ENCODE data around the gene MED26.

Gene MED26

GRCh38 chr19:16609511-16610200 is 18.3 kb downstream of the MED26 start:
- DNase-seq: no peak

GRCh38 chr19:16608290-16608739 is 19.7 kb downstream of the MED26 start:
- DNase-seq: no peak

- DNase-seq: no peak
Measured at GRCh38 chr19:16607819-16608218, 20.2 kb downstream of the MED26 start.

DNA sequence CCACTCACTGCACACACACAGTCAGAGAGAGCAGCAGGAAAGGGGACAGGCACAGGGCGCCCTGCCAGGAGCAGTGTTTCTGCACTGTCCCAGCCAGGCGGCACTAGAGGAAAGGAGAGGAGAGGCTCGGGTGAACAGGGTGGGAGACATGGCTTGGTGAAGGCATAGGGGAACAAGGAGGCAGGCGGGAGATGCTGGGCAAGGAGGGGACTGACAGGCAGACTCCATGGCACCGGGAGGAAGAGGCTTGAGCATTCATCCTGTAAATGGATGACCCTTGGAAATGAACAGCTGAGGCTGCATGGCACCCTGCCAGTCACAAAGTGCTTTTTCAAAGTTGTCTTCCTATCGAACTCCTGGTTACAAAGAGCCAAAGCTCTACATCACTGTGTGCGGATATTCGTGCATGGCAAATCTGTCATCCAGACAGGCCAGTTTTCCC is 22.4 kb downstream of the MED26 start:
- no peak for DNase-seq

DNA sequence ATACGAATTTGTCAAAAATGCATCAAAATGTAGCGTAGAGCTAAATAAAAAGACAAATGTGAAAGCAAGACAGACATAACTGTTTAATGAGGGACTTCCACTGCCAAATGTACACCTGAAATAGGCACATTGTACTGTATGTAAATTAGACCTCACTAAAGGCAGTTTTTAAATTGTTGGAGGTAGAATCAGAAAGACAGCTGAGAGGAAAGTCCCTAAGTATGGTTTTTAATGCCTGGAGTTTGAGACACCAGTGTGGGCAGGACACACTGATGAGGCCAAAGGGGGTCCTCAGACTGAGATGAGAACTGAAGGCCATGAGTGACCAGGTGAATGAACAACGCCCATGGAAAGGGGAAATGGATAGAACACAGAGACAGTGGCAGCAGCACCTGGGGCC is 22.9 kb downstream of the MED26 start:
- no peak for DNase-seq

- DNase-seq: no peak
Measured at GRCh38 chr19:16604615-16605014, 23.4 kb downstream of the MED26 start.

DNA sequence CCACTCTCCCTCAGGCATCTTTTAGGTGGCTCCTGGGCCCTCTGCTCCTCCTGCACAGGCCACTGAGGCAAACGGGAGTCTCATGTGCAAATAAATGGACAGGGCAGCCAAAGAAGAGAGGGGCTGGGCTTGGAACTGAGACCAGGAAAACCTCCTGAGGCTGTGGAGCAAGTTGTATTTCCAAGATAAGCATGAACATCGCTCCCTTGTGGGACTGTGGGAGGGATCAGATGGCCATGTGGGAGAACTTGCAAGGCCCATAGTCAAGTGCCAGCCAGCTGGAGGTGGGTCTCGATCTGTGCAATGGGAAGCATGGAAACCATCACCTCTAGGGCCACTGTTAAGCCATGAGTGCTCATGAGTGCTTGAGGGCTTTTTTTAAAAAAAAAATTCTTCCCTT is 24.9 kb downstream of the MED26 start:
- DNase-seq: no peak

DNA sequence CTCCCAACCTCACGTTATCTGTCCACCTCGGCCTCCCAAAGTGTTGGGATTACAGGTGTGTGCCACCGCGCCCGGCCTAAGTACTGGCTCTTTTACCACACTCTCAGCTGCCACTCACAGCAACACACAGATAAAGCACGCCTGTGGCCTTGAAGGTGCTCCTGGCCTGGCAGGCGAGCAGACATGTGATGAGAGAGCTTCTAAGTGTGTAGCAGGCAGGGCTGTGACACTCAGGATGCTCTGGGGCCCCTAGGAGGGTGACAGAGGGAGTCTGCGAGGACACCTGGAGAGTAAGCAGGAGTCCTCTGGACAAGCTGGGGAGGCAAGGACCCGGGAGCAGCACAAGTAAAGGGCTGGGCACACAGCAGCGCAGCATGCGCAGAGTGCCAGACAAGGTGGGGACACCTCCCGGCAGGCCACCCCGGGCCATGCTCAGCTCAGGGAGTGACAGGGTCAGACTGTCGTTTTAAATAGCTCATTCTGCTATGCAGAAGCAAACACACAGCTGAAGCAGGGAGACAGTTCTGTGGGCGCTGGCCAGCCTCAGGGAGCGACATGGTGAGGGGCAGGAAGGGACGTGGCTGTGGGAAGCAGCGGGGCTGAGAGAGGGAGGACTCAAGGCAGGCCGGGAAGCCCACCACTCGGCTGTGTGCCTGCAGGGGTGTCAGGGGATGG is 26.5 kb downstream of the MED26 start:
- DNase-seq: no peak

DNA sequence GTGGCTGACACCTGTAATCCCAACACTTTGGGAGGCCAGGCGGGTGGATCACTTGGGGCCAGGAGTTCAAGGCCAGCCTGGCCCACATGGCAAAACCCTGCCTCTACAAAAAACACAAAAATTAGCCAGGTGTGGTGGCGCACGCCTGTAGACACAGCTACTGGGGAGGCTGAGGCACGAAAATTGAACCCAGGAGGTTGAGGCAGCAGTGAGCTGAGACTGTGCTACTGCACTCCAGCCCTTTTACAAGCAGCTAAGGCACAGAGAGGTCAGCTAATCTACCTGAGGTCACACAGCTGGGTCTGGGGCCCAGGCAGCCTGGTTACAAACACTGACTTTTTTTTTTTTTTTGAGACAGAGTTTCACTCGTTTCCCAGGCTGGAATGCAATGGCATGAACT is 27.2 kb downstream of the MED26 start:
- no peak for DNase-seq

GRCh38 chr19:16599655-16600346 is 28.2 kb downstream of the MED26 start:
- no peak for DNase-seq

GRCh38 chr19:16598848-16599247 is 29.2 kb downstream of the MED26 start:
- no peak for DNase-seq

GRCh38 chr19:16596399-16596798 is 31.6 kb downstream of the MED26 start:
- no peak for DNase-seq

- no peak for DNase-seq
Measured at GRCh38 chr19:16595097-16595496, 32.9 kb downstream of the MED26 start.

DNA sequence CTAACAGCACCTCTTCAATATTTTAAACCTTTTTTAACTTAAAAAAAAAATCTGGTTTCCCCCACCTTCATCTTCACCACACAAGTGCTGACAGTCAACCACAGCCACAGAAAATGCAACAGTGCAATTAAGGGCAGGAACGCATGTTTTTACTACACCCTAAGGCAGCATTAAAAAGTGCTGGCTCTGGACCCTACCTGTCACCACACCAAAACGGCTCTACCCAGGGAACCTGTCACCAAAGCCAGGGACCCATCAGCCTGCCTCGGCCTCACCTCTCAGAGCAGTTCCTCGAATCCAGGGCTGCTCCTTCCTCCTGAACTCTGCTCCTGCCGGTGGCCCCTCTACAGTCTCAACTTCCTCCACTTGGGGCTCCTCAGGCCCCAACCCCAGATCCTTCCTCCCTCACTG is 33.3 kb downstream of the MED26 start:
- peak; percentile 75 for DNase-seq

DNA sequence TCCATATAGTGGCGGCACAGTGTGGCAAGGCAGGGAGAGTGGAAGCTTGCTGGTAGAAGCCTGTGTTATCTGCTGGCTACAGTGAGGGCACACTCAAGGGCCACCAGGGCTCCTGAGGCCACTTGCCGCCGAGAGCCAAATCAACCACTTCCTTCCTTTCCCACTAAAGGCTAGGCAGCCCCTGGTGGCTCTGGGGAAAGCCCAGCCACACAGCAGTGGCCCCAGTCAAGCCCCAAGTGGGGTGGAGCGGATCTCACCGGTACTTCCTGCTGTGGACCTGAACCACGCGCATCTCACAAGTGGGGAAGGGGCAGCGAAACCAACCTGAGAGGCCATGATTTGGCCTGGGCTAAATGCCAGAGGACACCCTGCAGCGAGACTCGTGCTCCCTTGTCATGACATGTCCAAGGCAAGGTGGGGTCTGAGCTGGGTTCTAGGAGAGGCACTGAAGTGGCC is 33.8 kb downstream of the MED26 start:
- DNase-seq: peak; percentile 52

- DNase-seq: no peak
Measured at GRCh38 chr19:16593181-16593580, 34.8 kb downstream of the MED26 start.

GRCh38 chr19:16591803-16592556 is 36.0 kb downstream of the MED26 start:
- DNase-seq: no peak

DNA sequence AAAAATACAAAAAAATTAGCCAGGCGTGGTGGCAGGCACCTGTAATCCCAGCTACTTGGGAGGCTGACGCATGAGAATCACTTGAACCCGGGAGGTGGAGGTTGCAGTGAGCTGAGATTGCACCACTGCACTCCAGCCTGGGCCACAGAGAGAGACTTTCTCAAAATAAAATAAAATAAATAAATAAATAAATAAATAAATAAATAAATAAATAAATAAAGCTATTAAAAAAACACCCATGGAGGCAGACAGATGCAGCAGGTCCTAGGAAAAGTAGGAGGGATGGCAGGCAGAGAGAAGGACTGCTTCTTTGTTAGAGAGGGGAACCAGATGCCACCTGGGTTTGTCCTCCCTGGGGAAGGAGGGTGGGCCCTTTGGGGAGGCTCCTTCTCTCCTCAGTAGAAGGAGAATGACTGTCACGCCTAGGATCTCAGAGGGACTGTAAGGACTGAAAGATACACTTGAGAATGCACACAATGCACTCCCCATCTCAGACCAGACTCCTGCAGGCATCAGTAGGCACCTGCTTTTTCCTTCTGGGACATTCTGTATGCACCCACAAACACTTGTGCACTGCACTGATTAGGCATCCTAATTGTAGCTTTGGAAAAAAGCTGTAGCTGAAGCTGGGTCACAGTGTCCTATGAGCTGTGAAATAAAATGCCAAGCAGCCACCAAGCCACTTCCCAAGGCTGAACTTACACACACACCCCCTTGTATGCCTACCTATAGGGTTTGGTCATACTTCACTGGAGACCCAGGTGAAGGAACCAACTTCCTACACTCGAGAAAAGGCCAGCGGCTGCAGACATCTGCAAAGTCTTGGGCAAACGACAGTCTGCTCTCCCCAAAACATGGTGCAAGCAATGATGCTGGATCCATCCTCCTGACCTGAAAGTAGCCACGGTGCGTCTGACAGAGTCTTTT is 36.9 kb downstream of the MED26 start:
- DNase-seq: no peak

DNA sequence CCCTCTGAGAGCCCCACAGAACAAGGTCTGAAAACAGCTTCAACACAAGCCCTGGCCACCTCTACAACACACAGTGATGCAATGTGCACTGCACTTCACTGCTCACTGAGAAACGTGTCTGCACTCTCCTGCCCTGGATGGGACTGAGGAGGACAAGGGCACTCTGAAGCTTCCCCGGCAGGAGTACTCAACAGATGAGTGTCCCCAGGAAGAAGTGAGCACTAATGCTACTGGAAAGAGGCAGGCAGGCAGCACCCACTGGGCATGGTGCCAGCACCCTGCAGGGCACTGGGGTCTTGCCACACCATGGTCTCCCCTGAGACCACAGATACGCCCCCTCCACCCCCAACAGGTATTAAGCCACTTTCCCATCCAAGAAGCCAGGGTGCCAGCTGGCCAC is 38.1 kb downstream of the MED26 start:
- DNase-seq: no peak

- no peak for DNase-seq
Measured at GRCh38 chr19:16588824-16589577, 39.0 kb downstream of the MED26 start.
